AG10803 (cell line): ENCODE measurements around the gene COX10.

Source experiments
- DNase-seq: peaks from one replicate; pipeline ENCODE4 v3.0.0; 2010; ENCODE audit warnings: low read depth
- H3K4me3 ChIP-seq: 2 replicates; pipeline ENCODE4 v1.5.1; 2011; ENCODE audit warnings: mild to moderate bottlenecking, low read length, control low read depth
- CTCF ChIP-seq: conservative IDR thresholded peaks from 2 replicates; pipeline ENCODE4 v1.5.1; 2011; ENCODE audit warnings: mild to moderate bottlenecking, low read length, control low read depth, inconsistent platforms

The COX10 gene

DNA sequence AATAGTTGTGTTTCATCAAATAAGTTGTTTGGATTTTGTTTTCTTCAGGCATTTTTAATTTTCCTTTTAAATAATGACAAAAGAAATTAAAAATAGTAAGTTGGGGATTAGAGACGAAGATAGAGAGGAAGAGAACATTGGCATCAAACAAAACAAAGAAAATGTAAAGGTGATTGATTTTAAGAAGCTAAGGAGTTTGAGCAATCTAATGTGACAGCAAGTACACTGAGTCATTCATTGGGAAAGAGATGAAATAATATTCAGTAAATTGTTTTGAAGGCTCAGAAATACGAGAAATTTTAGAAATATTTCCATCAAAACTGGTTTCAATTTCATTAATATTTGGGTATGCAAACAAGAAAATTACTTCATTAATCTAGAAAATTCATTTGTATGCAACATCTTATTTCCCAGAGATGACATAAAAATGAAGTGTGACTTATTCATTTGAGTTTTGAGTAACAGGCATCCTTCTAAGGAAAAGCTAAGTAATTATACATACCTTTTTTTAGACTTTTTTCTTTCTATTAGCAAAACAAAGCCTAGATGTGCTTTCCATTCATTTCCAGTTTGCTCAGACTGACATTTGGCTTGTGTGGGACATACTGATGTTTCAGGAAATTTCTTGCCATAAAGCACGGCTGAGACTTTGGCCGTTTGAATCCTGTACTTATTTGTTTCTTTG is 66.7 kb downstream of the COX10 start:
- no peak for DNase-seq
- no peak overlapping the region for H3K4me3 ChIP-seq
- TF ChIP-seq CTCF = no peak

DNA sequence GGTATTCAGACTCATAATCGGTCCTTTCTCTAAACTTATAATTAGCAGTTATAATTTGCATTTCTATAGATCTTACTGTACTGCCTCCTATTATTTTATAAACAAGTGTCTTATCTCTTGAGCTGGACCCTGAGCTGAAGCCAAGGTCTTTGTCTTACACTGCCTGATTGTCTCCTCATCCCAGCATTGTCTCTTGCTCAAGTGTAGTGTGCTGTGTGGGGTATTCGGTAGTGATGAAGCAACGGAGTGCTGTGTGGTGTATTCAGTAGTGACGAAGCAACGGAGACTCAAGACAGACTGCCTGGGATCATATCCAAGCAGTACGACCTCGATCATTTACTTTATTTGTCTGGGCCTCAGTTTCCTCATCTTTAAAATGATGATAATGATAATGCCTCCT is 69.3 kb downstream of the COX10 start:
- no peak for DNase-seq

DNA sequence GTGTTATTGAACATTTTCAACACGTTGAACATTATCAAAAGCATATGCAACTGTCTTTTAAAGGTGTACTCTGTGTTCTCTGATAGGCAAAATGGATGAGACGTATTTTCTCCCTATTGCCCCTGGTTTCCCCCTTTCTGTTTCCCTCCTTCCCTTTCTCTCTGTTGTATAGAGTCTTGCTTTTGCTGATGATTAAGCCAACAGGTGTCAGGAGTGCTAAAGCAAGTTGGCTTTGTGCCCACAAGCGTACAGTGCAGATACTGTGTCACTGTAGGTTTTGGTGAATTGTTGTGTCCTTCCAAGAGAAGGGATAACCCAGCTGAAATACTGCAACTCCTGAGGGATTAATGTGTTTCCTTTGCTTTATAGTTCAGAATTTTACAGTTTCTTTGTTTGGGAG is 74.4 kb downstream of the COX10 start:
- no peak overlapping the region for H3K4me3 ChIP-seq
- TF ChIP-seq CTCF = no peak
- no peak for DNase-seq

More for the DNA sequence above, 69.3 kb downstream of the COX10 start:
- TF ChIP-seq CTCF = no peak
- no peak overlapping the region for H3K4me3 ChIP-seq

GRCh38 chr17:14144508-14144907 is 75.2 kb downstream of the COX10 start:
- no peak for DNase-seq
- TF ChIP-seq CTCF = no peak
- no peak overlapping the region for H3K4me3 ChIP-seq

- DNase-seq = no peak
- no peak for TF ChIP-seq CTCF
- no peak overlapping the region for H3K4me3 ChIP-seq
Measured at GRCh38 chr17:14149751-14150150, 80.4 kb downstream of the COX10 start.

GRCh38 chr17:14150619-14151018 is 81.3 kb downstream of the COX10 start:
- no peak for DNase-seq
- TF ChIP-seq CTCF = no peak
- H3K4me3 ChIP-seq = no peak overlapping the region

- no peak for TF ChIP-seq CTCF
- no peak overlapping the region for H3K4me3 ChIP-seq
- DNase-seq = no peak
Measured at GRCh38 chr17:14152721-14153120, 83.4 kb downstream of the COX10 start.
